ENCODE data around the gene SCN5A. TPM values are rescaled to one million over a fixed set of nuclear protein-coding genes. Genes with fewer than 3 reads are reported as not detected.

The SCN5A gene
- total RNA-seq, 1 donor from 2014 or later, result 1.4 TPM

GRCh38 chr3:38566215-38566528 is 83.3 kb downstream of the SCN5A start:
- Mint-ChIP-seq H3K4me3 (ENCODE audit: unreplicated experiment) (no peak overlapping the region), H3K27ac (ENCODE audit: unreplicated experiment) (no peak overlapping the region), H3K4me1 (ENCODE audit: unreplicated experiment) (peaks cover 3% of the 10 kb centered on the region), H3K27me3 (ENCODE audit: unreplicated experiment) (peaks cover 7% of the 10 kb centered on the region), H3K36me3 (ENCODE audit: low read depth, unreplicated experiment) (no peaks in the 10 kb centered on the region), H3K9me3 (ENCODE audit: unreplicated experiment) (no peaks in the 10 kb centered on the region)
- no peak for TF ChIP-seq CTCF (IDR thresholded peaks at IDR 0.05; ENCODE audit: unreplicated experiment)
- no peak for DNase-seq (ENCODE audit: low spot score)

- Mint-ChIP-seq H3K4me1 (ENCODE audit: unreplicated experiment) (peaks cover 3% of the 10 kb centered on the region), H3K36me3 (ENCODE audit: low read depth, unreplicated experiment) (no peaks in the 10 kb centered on the region), H3K27me3 (ENCODE audit: unreplicated experiment) (peaks cover 7% of the 10 kb centered on the region), H3K27ac (ENCODE audit: unreplicated experiment) (no peak overlapping the region), H3K4me3 (ENCODE audit: unreplicated experiment) (no peak overlapping the region), H3K9me3 (ENCODE audit: unreplicated experiment) (no peaks in the 10 kb centered on the region)
- no peak for DNase-seq (ENCODE audit: low spot score)
- TF ChIP-seq CTCF (IDR thresholded peaks at IDR 0.05; ENCODE audit: unreplicated experiment), result no peak
Observed at GRCh38 chr3:38565339-38566214, 83.9 kb downstream of the SCN5A start.

GRCh38 chr3:38564631-38565338 is 84.7 kb downstream of the SCN5A start:
- H3K4me1 Mint-ChIP-seq (ENCODE audit: unreplicated experiment), result peaks cover 3% of the 10 kb centered on the region

GRCh38 chr3:38563886-38564270 is 85.6 kb downstream of the SCN5A start:
- Mint-ChIP-seq H3K27ac (ENCODE audit: unreplicated experiment) (no peak overlapping the region), H3K9me3 (ENCODE audit: unreplicated experiment) (no peaks in the 10 kb centered on the region), H3K4me3 (ENCODE audit: unreplicated experiment) (no peak overlapping the region), H3K36me3 (ENCODE audit: low read depth, unreplicated experiment) (no peaks in the 10 kb centered on the region), H3K4me1 (ENCODE audit: unreplicated experiment) (peaks cover 3% of the 10 kb centered on the region), H3K27me3 (ENCODE audit: unreplicated experiment) (peaks cover 7% of the 10 kb centered on the region)
- DNase-seq (ENCODE audit: low spot score), result no peak
- no peak for TF ChIP-seq CTCF (IDR thresholded peaks at IDR 0.05; ENCODE audit: unreplicated experiment)

More at GRCh38 chr3:38564631-38565338, 84.7 kb downstream of the SCN5A start:
- TF ChIP-seq CTCF (IDR thresholded peaks at IDR 0.05; ENCODE audit: unreplicated experiment), result no peak
- DNase-seq (ENCODE audit: low spot score), result no peak
- H3K36me3 Mint-ChIP-seq (ENCODE audit: low read depth, unreplicated experiment), result no peaks in the 10 kb centered on the region
- H3K27ac Mint-ChIP-seq (ENCODE audit: unreplicated experiment), result no peak overlapping the region
- H3K9me3 Mint-ChIP-seq (ENCODE audit: unreplicated experiment), result no peaks in the 10 kb centered on the region
- no peak overlapping the region for H3K4me3 Mint-ChIP-seq (ENCODE audit: unreplicated experiment)
- H3K27me3 Mint-ChIP-seq (ENCODE audit: unreplicated experiment), result peaks cover 7% of the 10 kb centered on the region

All from endothelial cell (in vitro differentiated cells).